GM12875 (cell line): ENCODE measurements around the gene GFI1.

ENCODE experiments used
- H3K4me3 ChIP-seq: one replicate; pipeline ENCODE4 v1.5.1; 2011; ENCODE audit warnings: low read depth, low read length, control low read depth
- TF ChIP-seq, protein P1 (sequence below): IDR thresholded peaks from 2 replicates; pipeline ENCODE4 v1.5.1; 2011; ENCODE audit warnings: low read depth, mild to moderate bottlenecking, control low read depth, inconsistent platforms, low read length, moderate library complexity, borderline replicate concordance; ENCODE audit not compliant: insufficient read depth

The GFI1 gene

DNA sequence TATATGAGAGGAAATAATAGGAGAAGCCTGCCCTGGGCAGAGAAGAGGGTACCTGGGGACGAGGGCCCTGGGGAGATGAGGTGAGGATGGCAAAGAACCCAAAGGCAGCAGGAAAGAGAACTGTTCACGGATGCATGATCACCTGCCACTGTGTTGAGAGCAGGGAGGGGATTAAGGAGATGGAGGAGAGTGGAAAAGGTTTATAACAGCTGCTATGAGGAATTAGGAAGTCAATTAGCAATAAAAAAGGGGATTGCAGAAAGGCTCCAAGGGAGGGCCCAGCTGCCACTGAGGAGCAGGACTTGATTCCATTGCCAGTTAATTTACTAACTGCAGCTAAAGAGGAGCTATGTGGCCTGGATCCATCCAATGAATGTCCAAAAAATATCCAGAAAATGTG, 61.1 kb downstream of the GFI1 start:
- TF ChIP-seq, protein P1, sequence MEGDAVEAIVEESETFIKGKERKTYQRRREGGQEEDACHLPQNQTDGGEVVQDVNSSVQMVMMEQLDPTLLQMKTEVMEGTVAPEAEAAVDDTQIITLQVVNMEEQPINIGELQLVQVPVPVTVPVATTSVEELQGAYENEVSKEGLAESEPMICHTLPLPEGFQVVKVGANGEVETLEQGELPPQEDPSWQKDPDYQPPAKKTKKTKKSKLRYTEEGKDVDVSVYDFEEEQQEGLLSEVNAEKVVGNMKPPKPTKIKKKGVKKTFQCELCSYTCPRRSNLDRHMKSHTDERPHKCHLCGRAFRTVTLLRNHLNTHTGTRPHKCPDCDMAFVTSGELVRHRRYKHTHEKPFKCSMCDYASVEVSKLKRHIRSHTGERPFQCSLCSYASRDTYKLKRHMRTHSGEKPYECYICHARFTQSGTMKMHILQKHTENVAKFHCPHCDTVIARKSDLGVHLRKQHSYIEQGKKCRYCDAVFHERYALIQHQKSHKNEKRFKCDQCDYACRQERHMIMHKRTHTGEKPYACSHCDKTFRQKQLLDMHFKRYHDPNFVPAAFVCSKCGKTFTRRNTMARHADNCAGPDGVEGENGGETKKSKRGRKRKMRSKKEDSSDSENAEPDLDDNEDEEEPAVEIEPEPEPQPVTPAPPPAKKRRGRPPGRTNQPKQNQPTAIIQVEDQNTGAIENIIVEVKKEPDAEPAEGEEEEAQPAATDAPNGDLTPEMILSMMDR: no peak
- H3K4me3 ChIP-seq: no peak overlapping the region
